Choroid plexus epithelial cell (primary cell): ENCODE data around the gene MCRIP1.

Source experiments
- DNase-seq: peaks from one replicate; pipeline ENCODE4 v3.0.0-alpha.2; 2010; ENCODE audit warnings: low read depth
- H3K4me3 ChIP-seq: 2 replicates; pipeline ENCODE4 v1.5.1; 2011; ENCODE audit warnings: low read depth, mild to moderate bottlenecking, control low read depth, low read length, moderate library complexity
- TF ChIP-seq, protein P1 (sequence below): conservative IDR thresholded peaks from 2 replicates; pipeline ENCODE4 v1.5.1; 2011; ENCODE audit warnings: low read depth, mild to moderate bottlenecking, control low read depth, inconsistent platforms, low read length, moderate library complexity

Gene MCRIP1

DNA sequence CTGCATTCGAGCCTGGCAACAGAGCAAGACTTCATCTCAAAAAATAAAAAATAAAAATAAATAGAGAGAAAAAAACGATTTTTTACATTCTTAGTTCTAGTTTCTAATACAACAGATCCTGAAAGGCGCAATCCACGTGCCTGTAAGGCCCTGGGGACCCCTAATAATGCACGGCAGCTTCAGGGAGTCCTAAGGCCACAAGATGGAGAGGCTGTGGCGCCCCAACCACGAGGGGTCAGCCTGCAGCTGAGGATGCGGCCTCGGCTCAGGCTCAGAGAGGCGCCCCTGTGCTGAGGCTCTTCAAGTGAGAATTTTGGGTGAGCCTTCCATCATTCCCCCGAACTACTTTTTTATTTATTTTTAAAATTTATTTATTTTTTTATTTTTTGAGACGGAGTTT is 16.4 kb upstream of the MCRIP1 start:
- TF ChIP-seq, protein P1, sequence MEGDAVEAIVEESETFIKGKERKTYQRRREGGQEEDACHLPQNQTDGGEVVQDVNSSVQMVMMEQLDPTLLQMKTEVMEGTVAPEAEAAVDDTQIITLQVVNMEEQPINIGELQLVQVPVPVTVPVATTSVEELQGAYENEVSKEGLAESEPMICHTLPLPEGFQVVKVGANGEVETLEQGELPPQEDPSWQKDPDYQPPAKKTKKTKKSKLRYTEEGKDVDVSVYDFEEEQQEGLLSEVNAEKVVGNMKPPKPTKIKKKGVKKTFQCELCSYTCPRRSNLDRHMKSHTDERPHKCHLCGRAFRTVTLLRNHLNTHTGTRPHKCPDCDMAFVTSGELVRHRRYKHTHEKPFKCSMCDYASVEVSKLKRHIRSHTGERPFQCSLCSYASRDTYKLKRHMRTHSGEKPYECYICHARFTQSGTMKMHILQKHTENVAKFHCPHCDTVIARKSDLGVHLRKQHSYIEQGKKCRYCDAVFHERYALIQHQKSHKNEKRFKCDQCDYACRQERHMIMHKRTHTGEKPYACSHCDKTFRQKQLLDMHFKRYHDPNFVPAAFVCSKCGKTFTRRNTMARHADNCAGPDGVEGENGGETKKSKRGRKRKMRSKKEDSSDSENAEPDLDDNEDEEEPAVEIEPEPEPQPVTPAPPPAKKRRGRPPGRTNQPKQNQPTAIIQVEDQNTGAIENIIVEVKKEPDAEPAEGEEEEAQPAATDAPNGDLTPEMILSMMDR = no peak
- H3K4me3 ChIP-seq = no peak overlapping the region
- DNase-seq = no peak

- DNase-seq = no peak
- H3K4me3 ChIP-seq = no peak overlapping the region
- TF ChIP-seq, protein P1 = no peak
Observed at GRCh38 chr17:81846743-81847689, 13.9 kb upstream of the MCRIP1 start.

GRCh38 chr17:81845881-81846742 is 13.0 kb upstream of the MCRIP1 start:
- H3K4me3 ChIP-seq = no peak overlapping the region
- DNase-seq = no peak
- TF ChIP-seq, protein P1 = no peak

- no peak overlapping the region for H3K4me3 ChIP-seq
Observed at GRCh38 chr17:81845361-81845760, 12.3 kb upstream of the MCRIP1 start.

GRCh38 chr17:81844887-81845286 is 11.8 kb upstream of the MCRIP1 start:
- no peak overlapping the region for H3K4me3 ChIP-seq
- no peak for DNase-seq
- TF ChIP-seq, protein P1 = no peak

More at GRCh38 chr17:81845361-81845760, 12.3 kb upstream of the MCRIP1 start:
- no peak for DNase-seq
- TF ChIP-seq, protein P1 = no peak

DNA sequence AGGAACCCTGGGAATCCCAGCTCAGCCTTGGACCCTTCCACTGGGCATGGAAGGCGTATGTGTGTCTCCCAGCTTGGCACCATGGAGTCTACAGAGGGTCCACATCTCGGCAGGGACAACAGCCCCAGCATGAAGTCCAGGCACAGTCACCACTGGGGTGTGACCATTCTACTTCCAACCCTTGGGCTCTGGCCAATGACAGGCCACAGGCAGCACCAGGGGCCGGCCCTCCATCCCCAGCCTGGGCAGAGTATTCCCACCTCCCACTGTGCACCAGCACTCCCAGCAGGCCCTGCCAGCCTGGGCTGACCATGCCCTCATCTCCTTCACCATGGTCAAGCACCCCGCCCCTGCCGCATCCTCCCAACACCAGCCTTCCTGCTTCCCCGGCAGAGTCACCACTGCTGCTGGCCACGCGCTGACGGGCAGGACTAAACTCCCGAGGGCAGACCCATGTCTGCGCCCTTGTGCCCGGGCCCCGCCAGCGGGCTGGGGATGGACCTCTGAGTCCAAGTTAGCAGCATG is 11.3 kb upstream of the MCRIP1 start:
- H3K4me3 ChIP-seq = no peak overlapping the region
- TF ChIP-seq, protein P1 = no peak
- no peak for DNase-seq
